Ishikawa (cell line): ENCODE measurements around the gene DCC.

Experiments
- CEBPB ChIP-seq: IDR thresholded peaks from 2 replicates; pipeline ENCODE4 v1.6.1; 2012
- CREB1 ChIP-seq: IDR thresholded peaks from 2 replicates; pipeline ENCODE4 v1.6.1; 2012; ENCODE audit warnings: low read depth
- EGR1 ChIP-seq: IDR thresholded peaks from 2 replicates; pipeline ENCODE4 v1.6.1; 2012
- EP300 ChIP-seq: IDR thresholded peaks from 2 replicates; pipeline ENCODE4 v1.6.1; 2012; ENCODE audit warnings: borderline replicate concordance
- FOXM1 ChIP-seq: IDR thresholded peaks from 2 replicates; pipeline ENCODE4 v1.6.1; 2012; ENCODE audit warnings: low read depth, borderline replicate concordance
- NFIC ChIP-seq: IDR thresholded peaks from 2 replicates; pipeline ENCODE4 v1.6.1; 2012
- RAD21 ChIP-seq: IDR thresholded peaks from 2 replicates; pipeline ENCODE4 v1.6.1; 2012; ENCODE audit warnings: low read depth
- TAF1 ChIP-seq: IDR thresholded peaks from 2 replicates; pipeline ENCODE4 v1.6.1; 2012; ENCODE audit warnings: low read depth, mild to moderate bottlenecking
- TCF12 ChIP-seq: IDR thresholded peaks from 2 replicates; pipeline ENCODE4 v1.6.1; 2012; ENCODE audit warnings: low read depth
- TEAD4 ChIP-seq: IDR thresholded peaks from 2 replicates; pipeline ENCODE4 v1.6.1; 2012
- YY1 ChIP-seq: IDR thresholded peaks from 2 replicates; pipeline ENCODE4 v1.6.1; 2012; ENCODE audit warnings: low read depth
- ZBTB7A ChIP-seq: IDR thresholded peaks from 2 replicates; pipeline ENCODE4 v1.6.1; 2012; ENCODE audit warnings: low read depth
- TF ChIP-seq, protein P1 (sequence below): IDR thresholded peaks from 2 replicates; pipeline ENCODE4 v1.6.1; 2012
- TF ChIP-seq, protein P2 (sequence below): IDR thresholded peaks from 2 replicates; pipeline ENCODE4 v1.6.1; 2012; ENCODE audit warnings: low read depth, mild to moderate bottlenecking
- TF ChIP-seq, protein P3 (sequence below): IDR thresholded peaks from 2 replicates; pipeline ENCODE4 v1.6.1; 2012

The DCC gene, protein sequence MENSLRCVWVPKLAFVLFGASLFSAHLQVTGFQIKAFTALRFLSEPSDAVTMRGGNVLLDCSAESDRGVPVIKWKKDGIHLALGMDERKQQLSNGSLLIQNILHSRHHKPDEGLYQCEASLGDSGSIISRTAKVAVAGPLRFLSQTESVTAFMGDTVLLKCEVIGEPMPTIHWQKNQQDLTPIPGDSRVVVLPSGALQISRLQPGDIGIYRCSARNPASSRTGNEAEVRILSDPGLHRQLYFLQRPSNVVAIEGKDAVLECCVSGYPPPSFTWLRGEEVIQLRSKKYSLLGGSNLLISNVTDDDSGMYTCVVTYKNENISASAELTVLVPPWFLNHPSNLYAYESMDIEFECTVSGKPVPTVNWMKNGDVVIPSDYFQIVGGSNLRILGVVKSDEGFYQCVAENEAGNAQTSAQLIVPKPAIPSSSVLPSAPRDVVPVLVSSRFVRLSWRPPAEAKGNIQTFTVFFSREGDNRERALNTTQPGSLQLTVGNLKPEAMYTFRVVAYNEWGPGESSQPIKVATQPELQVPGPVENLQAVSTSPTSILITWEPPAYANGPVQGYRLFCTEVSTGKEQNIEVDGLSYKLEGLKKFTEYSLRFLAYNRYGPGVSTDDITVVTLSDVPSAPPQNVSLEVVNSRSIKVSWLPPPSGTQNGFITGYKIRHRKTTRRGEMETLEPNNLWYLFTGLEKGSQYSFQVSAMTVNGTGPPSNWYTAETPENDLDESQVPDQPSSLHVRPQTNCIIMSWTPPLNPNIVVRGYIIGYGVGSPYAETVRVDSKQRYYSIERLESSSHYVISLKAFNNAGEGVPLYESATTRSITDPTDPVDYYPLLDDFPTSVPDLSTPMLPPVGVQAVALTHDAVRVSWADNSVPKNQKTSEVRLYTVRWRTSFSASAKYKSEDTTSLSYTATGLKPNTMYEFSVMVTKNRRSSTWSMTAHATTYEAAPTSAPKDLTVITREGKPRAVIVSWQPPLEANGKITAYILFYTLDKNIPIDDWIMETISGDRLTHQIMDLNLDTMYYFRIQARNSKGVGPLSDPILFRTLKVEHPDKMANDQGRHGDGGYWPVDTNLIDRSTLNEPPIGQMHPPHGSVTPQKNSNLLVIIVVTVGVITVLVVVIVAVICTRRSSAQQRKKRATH (N-terminal part only)

DNA sequence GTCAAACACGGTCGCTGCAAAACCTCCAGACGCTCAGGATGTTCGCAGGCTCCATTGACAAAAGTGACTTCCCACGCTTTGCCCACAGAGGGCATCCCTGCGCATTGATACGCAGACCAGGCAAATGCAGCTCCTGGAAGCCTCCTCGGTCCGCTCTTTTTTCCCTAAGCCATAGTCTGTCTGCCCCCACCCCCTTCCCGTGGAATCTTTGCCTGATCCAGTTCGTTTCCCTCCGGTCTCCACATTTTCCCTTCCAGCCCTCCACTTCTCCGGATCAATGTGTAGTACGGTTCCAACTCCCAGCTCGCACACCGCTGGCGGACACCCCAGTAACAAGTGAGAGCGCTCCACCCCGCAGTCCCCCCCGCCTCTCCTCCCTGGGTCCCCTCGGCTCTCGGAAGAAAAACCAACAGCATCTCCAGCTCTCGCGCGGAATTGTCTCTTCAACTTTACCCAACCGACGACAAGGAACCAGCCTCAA lies at the start of gene DCC:
Gene DCC (plus strand): TSS at position 307 of the 481 bp plus-strand sequence. CDS start 591 bp downstream, outside the sequence.
- TF ChIP-seq TEAD4 = no peak
- TF ChIP-seq EP300 = no peak
- TF ChIP-seq ZBTB7A = no peak
- TF ChIP-seq YY1 = no peak
- TF ChIP-seq TCF12 = no peak
- no peak for TF ChIP-seq NFIC
- TF ChIP-seq, protein P1, sequence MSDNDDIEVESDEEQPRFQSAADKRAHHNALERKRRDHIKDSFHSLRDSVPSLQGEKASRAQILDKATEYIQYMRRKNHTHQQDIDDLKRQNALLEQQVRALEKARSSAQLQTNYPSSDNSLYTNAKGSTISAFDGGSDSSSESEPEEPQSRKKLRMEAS = no peak
- TF ChIP-seq CREB1 = no peak
- no peak for TF ChIP-seq FOXM1
- TF ChIP-seq CEBPB = no peak
- TF ChIP-seq, protein P2, sequence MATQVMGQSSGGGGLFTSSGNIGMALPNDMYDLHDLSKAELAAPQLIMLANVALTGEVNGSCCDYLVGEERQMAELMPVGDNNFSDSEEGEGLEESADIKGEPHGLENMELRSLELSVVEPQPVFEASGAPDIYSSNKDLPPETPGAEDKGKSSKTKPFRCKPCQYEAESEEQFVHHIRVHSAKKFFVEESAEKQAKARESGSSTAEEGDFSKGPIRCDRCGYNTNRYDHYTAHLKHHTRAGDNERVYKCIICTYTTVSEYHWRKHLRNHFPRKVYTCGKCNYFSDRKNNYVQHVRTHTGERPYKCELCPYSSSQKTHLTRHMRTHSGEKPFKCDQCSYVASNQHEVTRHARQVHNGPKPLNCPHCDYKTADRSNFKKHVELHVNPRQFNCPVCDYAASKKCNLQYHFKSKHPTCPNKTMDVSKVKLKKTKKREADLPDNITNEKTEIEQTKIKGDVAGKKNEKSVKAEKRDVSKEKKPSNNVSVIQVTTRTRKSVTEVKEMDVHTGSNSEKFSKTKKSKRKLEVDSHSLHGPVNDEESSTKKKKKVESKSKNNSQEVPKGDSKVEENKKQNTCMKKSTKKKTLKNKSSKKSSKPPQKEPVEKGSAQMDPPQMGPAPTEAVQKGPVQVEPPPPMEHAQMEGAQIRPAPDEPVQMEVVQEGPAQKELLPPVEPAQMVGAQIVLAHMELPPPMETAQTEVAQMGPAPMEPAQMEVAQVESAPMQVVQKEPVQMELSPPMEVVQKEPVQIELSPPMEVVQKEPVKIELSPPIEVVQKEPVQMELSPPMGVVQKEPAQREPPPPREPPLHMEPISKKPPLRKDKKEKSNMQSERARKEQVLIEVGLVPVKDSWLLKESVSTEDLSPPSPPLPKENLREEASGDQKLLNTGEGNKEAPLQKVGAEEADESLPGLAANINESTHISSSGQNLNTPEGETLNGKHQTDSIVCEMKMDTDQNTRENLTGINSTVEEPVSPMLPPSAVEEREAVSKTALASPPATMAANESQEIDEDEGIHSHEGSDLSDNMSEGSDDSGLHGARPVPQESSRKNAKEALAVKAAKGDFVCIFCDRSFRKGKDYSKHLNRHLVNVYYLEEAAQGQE = no peak
- no peak for TF ChIP-seq EGR1
- no peak for TF ChIP-seq RAD21
- TF ChIP-seq, protein P3, sequence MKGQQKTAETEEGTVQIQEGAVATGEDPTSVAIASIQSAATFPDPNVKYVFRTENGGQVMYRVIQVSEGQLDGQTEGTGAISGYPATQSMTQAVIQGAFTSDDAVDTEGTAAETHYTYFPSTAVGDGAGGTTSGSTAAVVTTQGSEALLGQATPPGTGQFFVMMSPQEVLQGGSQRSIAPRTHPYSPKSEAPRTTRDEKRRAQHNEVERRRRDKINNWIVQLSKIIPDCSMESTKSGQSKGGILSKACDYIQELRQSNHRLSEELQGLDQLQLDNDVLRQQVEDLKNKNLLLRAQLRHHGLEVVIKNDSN = no peak
- no peak for TF ChIP-seq TAF1

DNA sequence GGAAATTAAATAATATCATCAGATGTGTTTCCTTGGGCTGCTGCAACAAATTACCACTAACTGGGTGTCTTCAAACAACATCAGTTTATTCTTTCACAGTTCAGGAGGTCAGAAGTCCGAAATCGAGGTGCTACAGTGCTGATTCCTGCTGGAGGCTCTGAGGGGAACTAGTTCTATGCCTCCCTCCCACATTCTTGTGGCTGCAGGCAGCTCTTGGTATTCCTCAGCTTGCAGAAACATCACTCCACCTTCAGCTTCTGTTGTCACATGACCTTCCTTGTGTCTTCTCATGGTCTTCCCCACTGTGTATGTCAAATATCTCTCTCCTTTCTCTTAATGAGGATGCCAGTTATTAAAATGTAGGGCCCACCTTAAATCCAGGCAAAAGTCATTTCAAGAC lies 29.3 kb upstream of the DCC start:
- TF ChIP-seq FOXM1 = no peak
- no peak for TF ChIP-seq RAD21
- no peak for TF ChIP-seq YY1
- TF ChIP-seq NFIC = no peak
- TF ChIP-seq, protein P2 = no peak
- TF ChIP-seq EGR1 = no peak
- TF ChIP-seq TAF1 = no peak
- TF ChIP-seq EP300 = no peak
- TF ChIP-seq ZBTB7A = no peak
- TF ChIP-seq CREB1 = no peak

DNA sequence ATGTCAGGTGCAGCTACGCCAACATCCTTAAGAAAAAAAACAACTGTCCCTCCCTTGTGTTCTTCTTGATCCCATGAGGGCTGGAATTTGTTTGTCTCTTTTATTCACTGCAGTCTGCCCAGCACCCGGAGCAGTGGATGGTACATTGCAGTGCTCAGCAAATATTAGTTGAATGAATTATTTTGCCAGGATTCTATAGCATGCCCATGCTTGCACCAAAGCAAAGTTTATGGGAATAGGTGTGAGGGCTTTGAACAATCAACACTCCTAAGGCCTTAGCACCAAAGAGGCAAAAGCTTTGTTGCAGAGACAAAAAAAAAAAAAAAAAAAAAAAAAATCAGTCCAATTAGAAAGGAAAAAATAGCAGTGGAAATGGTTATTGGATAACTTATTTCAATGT lies 28.7 kb upstream of the DCC start:
- TF ChIP-seq, protein P1 = no peak
- no peak for TF ChIP-seq TCF12
- TF ChIP-seq NFIC = no peak

DNA sequence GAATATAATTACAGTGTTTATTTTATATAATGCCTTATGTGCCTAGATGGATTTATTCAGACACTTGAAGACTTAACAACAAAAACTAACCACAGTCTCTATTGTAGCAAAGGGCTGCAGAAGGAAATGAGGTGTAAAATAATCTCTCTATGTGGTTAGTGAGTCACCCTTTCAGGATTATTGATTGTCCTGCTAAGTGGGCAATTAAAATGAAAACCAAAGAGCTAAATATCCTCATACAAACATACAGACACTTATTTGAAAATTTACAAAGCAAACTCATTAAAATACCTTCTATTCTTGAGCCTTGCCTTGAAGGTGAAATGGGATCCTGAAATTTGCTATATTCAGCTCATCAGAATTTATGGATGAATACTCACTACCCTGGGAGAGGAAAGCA lies 27.7 kb upstream of the DCC start:
- TF ChIP-seq EP300 = no peak
- TF ChIP-seq ZBTB7A = no peak
- TF ChIP-seq NFIC = no peak
- no peak for TF ChIP-seq YY1
- TF ChIP-seq, protein P2 = no peak
- TF ChIP-seq CEBPB = no peak
- TF ChIP-seq, protein P3 = no peak
- no peak for TF ChIP-seq TCF12
- TF ChIP-seq, protein P1 = no peak
- TF ChIP-seq CREB1 = no peak
- no peak for TF ChIP-seq FOXM1
- TF ChIP-seq RAD21 = no peak
- no peak for TF ChIP-seq EGR1
- TF ChIP-seq TEAD4 = no peak
- no peak for TF ChIP-seq TAF1
